Measurements from ENCODE around the gene FOXJ1. TPM values are rescaled to one million over a fixed set of nuclear protein-coding genes. Genes with fewer than 3 reads are reported as not detected.

Gene FOXJ1
- total RNA-seq, 4 donors from 2014 or later, result 0.82 to 7.4 (median 1.9) TPM; not detected in 1

GRCh38 chr17:76136276-76137000 is 4.6 kb downstream of the FOXJ1 start:
- 81% methylated on average over 16 of the region's 16 CpGs; no CpG with 5 or more reads in 1 of the 2 donors for WGBS, 2 donors (ENCODE audit: low coverage in 1 of 2)
- in situ Hi-C loops (cut with MboI; ENCODE audit: low pct_ligation_motif_present in 1 of 4, low pct_unique_long_range_greater_than_20kb in 1 of 4, low sequenced_read_pairs in 3 of 4), result no loop called here
- no peaks in the 10 kb centered on the region for H3K36me3 ChIP-seq
- no peaks in the 10 kb centered on the region for H3K9me3 ChIP-seq
- no peak for DNase-seq
- no peak overlapping the region for H3K4me3 ChIP-seq
- intact Hi-C loops (cut with DNase I; ENCODE audit: low total_unique reads), result no loop called here
- TF ChIP-seq EP300 (IDR thresholded peaks at IDR 0.05; ENCODE audit: low read depth) (no peak), POLR2AphosphoS5 (IDR thresholded peaks at IDR 0.05) (no peak), POLR2A (IDR thresholded peaks at IDR 0.05) (no peak), CTCF (IDR thresholded peaks at IDR 0.05) (no peak)
- peaks cover 82% of the 10 kb centered on the region for H3K27me3 ChIP-seq
- H3K4me1 ChIP-seq, result peaks cover 0 to 30% (median 16%) of the 10 kb centered on the region in 4 donors
- H3K27ac ChIP-seq, result no peak overlapping the region

DNA sequence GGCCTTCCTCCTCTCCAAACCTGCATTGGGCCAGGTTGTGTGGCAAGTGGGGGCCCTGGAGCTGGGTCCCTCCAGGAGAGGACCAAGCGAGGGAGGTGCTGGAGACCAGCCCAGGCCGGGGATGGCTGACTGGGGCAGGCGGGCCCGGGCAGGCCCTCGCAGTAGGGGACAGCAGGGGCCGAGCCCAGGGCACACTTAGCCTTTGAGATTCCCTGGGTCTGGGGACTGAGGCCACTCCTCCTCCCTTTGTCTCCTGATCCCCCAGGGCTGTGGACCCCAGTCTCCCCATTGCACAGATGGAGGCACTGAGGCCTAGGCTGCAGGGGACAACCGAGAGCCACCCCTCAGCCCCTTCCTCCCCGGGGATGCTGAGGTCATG is 5.2 kb downstream of the FOXJ1 start:
- intact Hi-C loops (cut with DNase I; ENCODE audit: low total_unique reads) (no loop called here), in situ Hi-C loops (cut with MboI; ENCODE audit: low pct_ligation_motif_present in 1 of 4, low pct_unique_long_range_greater_than_20kb in 1 of 4, low sequenced_read_pairs in 3 of 4) (no loop called here)
- TF ChIP-seq CTCF (IDR thresholded peaks at IDR 0.05), result no peak
- TF ChIP-seq POLR2AphosphoS5 (IDR thresholded peaks at IDR 0.05), result no peak
- no peak for TF ChIP-seq POLR2A (IDR thresholded peaks at IDR 0.05)
- TF ChIP-seq EP300 (IDR thresholded peaks at IDR 0.05; ENCODE audit: low read depth), result no peak
- peaks cover 86% of the 10 kb centered on the region for H3K27me3 ChIP-seq
- H3K4me3 ChIP-seq, result no peak overlapping the region
- H3K27ac ChIP-seq, result no peak overlapping the region
- no peaks in the 10 kb centered on the region for H3K9me3 ChIP-seq
- H3K4me1 ChIP-seq, result peaks cover 0 to 24% (median 11%) of the 10 kb centered on the region in 4 donors
- no peaks in the 10 kb centered on the region for H3K36me3 ChIP-seq
- DNase-seq, result no peak
- 81% methylated on average over 8 of the region's 8 CpGs; no CpG with 5 or more reads in 1 of the 2 donors for WGBS, 2 donors (ENCODE audit: low coverage in 1 of 2)

GRCh38 chr17:76134911-76135809 is 5.9 kb downstream of the FOXJ1 start:
- WGBS, 2 donors (ENCODE audit: low coverage in 1 of 2), result 60% methylated on average over 22 of the region's 22 CpGs; no CpG with 5 or more reads in 1 of the 2 donors
- no peaks in the 10 kb centered on the region for H3K36me3 ChIP-seq
- peaks cover 80% of the 10 kb centered on the region for H3K27me3 ChIP-seq
- H3K4me1 ChIP-seq, result peaks cover 0 to 18% (median 4%) of the 10 kb centered on the region in 4 donors
- intact Hi-C loops (cut with DNase I; ENCODE audit: low total_unique reads) (no loop called here), in situ Hi-C loops (cut with MboI; ENCODE audit: low pct_ligation_motif_present in 1 of 4, low pct_unique_long_range_greater_than_20kb in 1 of 4, low sequenced_read_pairs in 3 of 4) (no loop called here)
- no peaks in the 10 kb centered on the region for H3K9me3 ChIP-seq
- no peak for DNase-seq
- H3K27ac ChIP-seq, result no peak overlapping the region
- TF ChIP-seq CTCF (IDR thresholded peaks at IDR 0.05) (no peak), EP300 (IDR thresholded peaks at IDR 0.05; ENCODE audit: low read depth) (no peak), POLR2AphosphoS5 (IDR thresholded peaks at IDR 0.05) (no peak), POLR2A (IDR thresholded peaks at IDR 0.05) (no peak)
- H3K4me3 ChIP-seq, result no peak overlapping the region
